IPS-11a (cell line): ENCODE measurements around the gene FXYD6.

Experiments used
- H3K4me3 ChIP-seq: one replicate; pipeline ENCODE4 v1.5.1; 2013; ENCODE audit warnings: low read depth, low read length, control low read depth

FXYD6 gene

DNA sequence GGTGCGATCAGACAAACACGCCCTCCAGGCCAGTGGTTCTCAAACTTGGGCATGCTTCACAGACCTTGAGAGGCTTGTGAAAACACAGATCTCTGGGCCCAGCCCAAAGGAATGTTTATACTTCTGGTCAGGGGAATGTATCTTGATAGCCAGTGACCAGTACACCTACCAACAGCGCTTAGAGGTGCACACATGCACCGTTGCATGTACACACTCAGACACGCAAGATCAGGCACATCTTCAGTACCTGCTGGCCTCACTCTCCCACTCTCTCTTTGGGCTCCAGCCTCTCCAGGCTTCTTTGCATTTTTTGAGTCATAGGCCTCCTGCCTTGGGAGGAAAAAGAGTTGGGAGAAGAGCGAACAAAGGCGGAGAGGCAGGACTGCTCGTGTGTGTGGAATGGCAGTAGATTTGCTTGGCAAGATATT is 11.7 kb upstream of the FXYD6 start:
- H3K4me3 ChIP-seq: no peak overlapping the region

DNA sequence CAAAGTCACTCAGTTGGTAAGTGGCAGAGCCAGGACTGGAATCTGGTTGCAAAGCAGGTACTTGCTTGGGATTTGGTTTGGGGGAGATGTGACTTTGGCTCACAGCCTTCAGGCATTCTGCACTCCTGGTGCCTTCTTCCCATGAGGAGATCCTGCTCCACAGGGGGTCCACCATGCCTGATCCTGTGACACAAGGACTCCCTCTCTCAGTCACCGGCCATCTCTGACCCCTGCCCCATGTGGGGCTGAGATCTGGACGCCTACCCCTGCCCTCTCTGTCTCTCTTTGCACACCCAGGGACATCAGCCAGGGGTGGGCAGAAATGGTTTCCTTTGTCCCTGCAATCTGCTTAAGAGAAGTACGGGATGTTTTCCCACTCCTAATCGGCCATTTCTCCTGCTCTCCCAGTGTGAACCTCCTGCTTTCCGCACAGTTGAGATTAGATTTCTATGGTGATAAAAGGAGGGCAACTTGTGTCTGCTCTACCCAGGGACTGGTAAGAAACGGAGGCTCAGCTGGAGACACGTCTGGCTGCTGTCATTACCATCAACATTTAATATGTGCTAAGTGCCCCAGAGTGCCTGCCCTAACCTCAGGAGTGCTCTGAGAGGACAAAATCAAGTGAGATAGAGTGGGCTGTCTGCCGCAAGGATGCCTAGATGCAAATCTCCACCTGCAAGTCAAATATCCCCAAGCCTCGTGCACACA is 11.1 kb upstream of the FXYD6 start:
- H3K4me3 ChIP-seq: no peak overlapping the region

DNA sequence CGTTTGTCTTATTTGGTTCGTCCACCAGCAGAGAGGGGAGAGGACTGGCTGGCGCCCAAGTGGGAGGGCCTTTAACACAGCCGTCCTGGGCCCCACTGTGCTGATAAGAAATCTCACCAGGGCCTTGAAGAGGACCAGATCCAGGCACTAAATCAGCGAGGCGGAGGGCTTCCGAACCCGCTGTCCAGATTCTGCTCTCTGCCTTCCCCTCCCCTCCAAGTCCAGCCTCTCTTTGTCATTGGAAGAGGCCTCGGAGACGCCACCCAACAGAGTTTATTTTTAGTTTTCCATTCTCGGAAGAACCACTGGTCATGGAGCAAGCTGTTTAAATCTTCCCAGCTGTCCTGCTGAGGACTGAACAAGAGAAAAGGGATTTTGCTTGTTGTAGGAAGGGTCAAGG is 9.3 kb upstream of the FXYD6 start:
- H3K4me3 ChIP-seq: no peak overlapping the region

DNA sequence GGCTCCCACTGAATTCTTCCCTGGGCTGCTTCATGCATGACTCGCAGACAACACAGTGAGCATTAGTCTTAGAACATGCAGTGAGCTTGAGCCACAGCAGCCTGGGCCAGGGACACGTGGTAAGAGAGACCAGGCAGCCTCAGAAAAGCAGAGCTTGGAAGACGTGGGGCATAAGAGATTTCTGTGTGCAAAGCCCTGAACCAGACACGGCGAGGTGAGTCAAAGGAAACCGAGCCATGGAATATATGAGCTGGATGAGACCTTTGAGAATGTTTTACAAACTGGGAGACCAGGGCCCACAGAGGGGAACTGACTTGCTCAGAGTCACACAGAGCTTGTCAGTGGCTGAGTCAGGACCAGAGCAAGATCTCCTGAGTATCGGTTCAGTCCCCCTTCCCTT is 8.5 kb upstream of the FXYD6 start:
- no peak overlapping the region for H3K4me3 ChIP-seq

DNA sequence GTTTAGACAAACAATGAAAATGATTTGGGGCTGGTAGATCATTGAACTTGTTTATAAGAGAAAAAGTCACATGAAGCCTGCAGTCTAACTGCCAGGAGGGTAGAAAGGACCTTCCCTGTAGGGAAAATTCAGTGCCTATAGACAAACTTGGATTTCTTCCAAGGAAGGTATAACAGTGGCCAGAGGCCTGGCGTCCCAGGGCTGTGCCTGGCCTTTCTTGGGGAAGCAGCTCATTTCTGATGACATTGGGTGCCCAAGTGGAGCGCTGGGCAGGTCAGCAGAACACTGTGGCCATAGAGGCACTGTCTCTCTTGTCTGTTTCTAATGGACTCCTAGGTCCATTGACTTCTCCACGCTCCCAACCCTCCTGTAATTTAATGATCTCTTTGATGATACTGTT is 6.6 kb upstream of the FXYD6 start:
- H3K4me3 ChIP-seq: no peak overlapping the region

DNA sequence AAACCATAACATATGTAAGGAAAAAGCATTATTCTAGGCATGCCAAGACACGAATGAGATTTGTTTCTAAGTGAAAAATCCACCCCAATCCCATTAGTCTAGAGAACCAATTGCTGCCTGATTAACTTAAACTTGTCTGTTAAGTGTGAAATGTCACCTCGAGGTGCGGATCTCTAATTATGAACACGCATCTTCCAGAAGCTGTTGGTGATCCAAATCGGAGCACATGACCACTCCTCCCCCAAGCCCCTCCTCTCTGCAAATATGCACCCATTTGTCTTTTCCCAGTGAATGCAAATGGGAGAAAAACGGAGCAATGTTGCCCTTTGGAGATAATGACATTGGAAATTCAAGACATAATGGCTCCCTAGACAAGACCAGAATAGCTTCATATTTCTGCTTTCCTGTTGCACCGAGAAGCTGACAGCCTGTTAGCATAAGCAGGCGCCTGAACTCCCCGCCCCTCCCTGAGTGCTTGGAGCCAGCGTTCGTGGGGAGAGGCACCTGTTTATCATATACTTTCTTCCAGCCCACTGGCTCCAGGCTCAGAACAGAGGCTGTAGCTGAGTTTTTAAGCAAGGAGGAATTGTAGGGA is 6.0 kb upstream of the FXYD6 start:
- H3K4me3 ChIP-seq: no peak overlapping the region

DNA sequence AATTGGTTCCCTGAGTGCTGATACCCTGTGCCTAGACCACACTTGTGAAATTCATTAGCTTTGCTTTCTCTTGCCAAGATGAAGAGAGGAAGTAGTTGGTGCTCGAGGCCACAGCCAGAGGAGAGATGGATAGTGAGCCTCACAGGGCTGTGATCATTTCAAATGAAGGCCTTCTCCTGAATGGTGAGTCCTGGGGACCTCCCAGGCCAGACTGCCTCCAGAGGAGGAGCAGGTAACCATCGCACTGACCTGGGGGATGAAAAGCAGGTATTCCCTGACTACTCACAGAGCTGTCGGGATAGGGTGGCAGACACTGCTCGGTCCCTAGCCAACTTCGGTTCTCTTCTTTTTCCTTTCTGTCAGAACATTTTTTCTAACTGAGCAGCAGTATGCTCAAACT is 4.8 kb upstream of the FXYD6 start:
- H3K4me3 ChIP-seq: no peak overlapping the region

DNA sequence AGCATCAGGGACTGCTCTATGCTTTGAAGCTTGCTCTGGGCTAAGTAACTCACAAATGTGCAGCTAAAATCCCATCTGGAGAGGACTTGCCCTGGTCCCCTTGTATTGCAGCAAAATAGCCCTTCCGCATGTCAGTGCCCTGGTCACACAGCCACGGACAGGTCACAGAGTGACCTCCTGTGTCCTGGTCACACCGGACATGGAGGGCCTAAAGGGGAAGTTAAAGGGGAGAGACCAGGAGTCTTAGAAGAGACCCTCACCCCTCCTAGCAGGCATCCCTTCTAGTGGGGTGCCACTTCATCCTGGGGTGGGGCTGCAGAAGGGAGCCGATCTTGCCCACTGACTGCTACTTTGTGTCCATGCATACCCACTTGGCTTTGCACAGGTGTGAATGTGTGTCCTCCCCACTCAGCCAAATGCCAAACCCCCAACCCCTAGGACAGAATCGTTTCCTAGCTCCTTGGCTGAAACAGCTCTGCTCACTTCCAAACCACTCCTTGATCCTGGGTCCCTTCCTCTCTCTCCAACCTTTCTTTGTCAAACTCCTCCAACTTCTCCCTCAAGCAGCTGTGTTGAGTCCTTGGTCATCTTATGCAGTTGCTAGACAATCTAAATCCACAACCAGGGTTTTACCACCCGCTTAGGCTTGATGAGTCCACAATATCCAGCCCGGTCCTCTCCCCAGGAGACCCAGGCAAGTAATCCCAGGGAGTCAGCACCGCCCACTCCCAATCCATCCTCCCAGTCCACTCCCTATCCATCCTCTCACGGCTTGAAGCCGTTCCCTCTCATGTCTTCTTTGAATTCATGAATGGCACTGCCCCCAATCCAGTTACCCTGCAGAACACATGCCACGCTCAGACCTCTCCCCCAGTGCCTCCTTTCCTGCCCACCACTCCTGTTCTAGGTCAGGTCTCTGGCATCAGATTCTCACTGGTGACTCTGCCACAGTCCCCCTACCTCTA is 3.3 kb upstream of the FXYD6 start:
- H3K4me3 ChIP-seq: no peak overlapping the region

DNA sequence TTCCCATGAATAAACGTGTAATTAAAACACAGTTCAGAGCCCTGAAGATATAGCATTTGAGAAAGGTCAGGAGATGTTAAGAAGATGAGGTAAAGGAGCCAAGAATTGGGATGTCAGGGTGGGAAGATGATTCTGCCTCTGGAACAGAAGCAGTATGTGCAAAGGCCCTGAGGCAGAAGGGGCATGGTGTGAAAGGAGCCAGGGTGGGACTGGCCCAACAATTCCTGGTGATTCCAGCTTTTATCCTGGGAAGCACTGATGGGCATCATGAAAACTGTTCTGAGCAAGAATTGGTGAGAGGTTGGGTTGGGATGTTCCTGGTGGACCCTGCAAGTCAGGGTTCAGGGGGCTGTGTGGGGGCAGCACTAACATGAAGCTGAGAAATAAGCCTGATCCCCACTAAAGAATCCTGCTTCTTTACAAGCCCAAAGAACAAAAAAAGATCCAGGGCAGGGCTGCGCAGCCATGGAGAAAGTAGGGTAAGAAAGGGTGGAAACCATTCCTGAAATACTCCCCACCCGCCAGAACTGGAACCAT is 2.5 kb upstream of the FXYD6 start:
- H3K4me3 ChIP-seq: no peak overlapping the region

DNA sequence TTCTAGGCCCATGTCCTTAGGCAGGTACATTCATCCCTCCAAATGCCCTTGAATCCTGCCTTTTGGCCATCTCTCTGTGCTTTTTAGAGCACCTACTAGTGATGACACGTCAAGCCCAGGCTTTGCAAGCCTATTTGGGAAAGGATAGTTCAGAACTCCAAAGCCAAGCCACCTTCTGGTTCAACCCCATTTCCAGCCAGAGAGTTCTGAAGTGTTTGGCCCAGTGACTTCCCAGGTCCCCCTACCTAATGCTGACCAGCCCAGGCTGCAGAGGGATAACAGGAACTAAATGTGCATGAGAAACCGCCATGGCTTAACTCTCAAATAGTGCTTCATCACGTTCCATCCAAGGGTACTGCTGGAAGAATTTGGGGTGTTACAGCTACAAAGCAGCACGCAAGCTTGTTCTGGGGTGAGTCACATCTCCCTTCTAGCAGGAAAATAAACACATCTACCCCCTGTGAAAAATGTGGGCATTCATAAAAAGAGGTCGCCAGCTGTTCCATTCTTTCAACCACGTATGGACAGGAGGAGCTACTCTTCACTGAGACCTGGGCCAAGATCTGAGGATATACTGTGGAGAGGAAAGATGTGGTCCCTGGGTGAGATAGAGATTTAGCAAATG is 2.0 kb upstream of the FXYD6 start:
- H3K4me3 ChIP-seq: no peak overlapping the region

DNA sequence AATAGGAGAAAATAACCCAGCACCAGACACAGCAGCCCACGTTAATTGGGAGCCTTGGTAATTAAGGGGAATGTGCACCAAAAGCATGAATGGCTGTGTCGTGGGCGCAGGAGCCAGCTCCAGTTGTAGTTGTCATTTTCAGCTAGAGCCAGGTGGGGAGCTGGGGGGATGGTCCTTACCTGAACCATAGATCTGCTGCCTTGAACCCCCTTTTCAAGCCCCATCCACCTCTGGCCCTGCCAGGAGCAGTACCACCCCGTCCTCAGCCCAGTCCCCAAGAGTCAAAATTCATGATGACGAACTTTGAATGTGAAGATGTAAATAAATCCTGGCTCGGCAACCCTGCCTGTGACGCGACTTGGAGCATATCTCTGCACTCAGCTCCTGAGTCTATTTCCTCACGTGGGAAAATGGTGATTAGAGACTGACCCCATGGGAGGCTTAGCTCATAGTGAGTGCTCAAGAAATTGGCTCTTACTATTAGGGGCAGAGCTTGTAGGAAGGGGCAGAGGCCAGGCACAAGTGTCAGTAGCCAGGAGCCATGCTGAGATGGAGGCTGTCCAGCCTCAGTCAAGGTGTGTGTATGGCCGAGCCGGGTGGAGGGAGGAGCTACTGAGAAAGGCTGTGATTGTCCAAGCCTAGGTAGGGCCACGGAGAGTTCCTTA is 794 bp upstream of the FXYD6 start:
- peak overlapping the region; percentile 44 for H3K4me3 ChIP-seq

DNA sequence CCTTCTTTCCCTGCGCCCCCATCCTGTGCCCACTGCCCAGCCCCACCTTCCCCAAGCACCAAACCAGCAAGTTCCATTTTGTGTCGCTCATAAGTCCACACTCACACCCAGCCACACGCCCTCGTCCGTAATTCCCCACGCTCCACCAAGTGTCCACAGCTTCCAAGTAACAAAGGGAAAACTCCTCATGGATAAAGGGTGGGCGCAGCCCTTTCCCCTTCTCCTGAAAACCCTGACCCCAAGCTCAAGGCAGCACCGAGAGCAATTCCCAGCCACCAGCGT is 458 bp downstream of the FXYD6 start:
- peak overlapping the region; percentile 59 for H3K4me3 ChIP-seq

DNA sequence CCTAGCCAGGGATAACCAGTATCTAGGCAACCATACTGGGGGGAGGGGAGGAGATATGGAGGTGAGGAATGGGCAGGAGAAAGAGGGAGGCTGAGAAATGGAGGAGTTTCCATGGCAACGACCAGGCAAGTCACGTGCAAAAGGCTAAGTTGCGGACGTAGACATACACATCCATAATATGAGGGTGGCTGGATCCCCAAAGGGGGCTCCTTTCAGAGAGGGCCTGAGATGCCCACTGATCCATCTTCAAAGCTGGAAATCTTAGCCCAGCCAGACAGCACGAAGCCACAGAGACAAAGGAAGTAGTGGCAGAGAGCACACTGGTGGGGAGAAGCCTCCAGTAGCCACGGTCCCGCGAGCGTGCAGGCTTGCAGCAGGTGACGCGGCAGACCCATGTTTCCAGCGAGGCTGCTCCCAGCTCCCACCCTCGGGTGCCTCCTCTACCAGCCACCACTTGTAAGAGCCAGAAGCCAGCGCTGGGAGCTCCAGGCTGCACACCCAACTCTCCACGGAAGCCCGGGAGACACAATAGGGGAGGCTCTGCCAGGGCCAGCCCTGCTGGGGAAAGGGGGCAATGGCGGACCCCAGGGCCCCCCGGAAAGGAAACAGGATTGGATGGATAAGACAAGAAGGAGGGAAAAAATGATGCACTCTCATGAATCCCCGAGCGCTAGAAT is 938 bp downstream of the FXYD6 start:
- peak overlapping the region; percentile 59 for H3K4me3 ChIP-seq

DNA sequence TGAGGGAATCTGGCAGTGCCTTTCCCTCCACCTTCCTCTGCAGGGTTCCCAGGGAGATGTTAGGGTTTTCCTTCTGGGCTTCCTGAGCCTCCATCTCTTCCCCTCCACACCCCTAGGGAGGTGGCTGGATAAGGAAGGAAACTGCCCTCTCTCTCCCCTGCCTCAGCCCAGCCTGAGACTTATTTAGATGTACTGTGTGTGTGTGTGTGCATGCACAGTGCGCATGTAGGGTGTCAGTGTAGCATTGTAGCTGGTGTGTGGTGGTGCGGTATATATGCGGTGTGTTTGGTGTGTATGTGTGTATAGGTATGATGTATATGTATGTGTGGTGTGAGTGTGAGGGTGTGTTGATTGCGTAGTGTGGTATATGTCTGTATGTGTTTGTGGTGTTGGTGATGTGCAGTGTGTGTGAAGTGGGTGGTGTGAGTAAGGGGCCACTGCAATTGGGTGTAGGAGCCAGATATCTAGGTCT is 1.5 kb downstream of the FXYD6 start:
- no peak overlapping the region for H3K4me3 ChIP-seq

DNA sequence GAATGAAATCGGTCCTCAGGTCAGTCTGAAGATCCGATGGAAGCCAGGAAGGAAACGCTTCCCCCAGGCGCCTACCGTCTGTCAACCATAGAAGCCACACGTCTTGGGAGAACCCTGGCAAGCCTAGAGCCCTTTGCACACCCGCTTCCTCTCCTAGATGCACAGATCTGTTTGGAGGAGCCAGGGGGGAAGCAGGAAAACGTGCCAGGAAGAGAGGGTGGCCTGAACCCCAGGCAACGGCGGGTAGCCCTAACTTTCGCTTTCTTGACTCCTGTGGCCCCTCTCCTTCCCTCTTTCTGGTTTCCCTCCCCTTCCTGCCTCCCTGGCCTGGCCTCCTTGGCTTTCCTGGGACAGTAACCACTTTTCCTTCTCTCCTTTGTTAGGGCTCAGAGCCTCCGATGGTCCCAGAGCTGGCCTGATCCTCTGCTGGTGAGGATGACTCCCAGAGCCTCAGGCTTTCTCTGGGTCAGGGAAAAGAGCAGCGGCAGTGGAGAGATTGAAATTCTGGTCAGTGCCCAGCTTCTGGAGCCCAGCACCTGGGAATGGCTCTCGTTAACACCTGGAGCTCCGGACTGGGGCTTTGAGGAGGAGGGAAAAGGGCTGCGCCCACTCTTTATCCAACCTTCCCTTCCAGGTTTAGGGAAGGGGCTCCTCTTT is 2.1 kb downstream of the FXYD6 start:
- H3K4me3 ChIP-seq: no peak overlapping the region

DNA sequence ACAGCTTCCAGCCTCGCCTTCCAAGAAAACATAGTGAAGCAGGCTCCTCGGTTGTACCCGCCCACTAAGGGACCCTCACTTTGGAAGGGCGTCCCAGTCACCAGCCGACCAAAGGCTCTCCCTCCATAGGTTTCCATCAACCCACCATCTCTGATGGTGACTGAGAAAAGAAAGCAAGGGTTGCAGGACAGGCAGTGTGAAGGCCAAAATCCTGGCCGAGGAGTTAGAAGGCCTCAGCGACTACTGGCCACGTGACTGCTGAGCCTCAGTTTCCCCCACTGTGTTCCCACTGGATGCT is 2.7 kb downstream of the FXYD6 start:
- no peak overlapping the region for H3K4me3 ChIP-seq

DNA sequence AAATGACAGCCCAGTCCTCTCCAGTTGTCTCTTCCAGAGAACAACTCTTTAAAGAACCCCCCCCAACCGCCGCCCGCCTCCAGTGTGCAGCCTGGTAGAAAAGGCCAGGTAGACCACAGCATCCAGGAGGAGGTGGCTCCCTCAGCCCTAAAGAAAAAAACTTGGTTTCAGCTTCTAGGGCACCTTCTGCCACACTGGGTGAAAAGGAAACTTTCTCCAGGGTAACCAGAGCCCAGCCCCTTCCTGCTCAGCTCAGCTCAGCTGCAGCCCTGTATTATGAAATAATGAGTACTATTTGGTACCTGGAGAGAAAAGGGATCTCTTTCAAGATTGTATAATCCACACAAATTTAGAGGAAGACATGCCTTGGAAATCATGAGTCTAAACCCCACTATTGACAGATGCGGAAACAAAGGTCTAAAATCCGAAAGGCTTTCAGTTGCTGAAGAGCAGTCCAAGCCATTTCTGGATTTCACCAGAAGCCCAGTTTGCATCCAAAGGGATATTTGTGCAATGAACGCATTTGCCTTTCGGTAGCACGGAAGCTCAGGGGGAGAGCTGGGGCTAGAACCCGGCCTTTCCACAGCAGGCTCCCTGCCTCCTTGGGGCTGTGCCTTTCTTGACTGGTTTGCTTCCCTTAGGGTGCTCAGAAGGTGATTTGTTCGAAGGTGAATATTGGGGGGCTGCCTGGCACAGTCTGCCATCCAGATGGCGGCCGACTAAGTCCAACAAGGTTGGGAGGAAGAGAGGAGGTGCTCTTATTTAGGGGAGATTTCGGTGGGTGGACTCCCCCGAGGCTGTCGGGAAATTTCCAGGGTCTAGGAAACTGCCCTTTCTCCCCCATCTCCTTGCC is 3.3 kb downstream of the FXYD6 start:
- no peak overlapping the region for H3K4me3 ChIP-seq

DNA sequence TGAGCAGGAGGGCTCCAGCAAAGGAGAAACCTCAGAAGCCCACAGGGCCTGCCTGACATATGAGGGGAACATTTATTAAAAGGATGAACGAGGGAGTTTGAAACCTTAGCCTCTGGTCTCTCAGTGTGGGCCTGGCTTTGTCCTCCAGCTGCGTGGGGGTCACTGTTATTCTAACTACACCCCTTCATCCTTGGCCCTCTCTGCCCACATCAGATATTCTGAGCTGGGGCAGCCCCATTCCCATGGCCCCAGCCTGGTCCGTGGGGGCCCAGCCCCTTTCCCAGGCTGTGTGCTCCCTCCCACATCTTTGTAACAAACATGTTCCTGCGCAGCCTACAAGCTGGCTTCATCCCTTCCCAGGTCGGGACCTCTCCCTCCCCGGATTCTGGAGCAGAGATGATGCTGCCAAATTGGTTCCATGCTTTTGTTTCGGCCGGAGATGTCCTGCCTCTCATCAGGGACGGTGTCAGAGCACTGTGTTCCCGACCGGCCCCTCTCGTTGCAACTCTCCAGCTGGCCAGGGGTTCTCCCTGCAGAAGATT is 4.0 kb downstream of the FXYD6 start:
- H3K4me3 ChIP-seq: no peak overlapping the region

DNA sequence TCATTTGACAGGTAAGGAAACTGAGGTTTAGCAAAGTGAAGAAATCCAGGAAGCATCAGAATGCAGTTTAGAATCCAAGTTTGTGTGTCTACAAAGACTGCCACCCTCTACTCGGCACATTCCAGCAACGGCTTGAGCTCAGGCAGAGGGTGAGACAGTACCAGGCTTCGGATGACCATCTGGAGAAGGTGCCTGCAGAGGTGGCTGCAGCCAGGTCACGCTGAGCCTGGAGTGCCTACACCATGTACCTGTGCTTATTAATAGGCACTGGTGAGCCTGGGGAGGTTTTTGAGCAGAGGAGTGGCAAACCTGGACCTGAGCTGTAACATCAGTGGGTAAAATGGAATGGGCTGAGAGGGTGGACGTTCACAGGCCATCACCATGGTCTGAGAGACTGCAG is 4.7 kb downstream of the FXYD6 start:
- no peak overlapping the region for H3K4me3 ChIP-seq
